NCI-H345 treated with DMSO at 0.1 percent for 48 hours (cell line): ENCODE data around the gene KRTAP5-1.

Experiments
- DNase-seq: peaks from one replicate; lab custom pipeline; 2025; ENCODE audit not compliant: unreplicated experiment; lab: John Stamatoyannopoulos, UW

The KRTAP5-1 gene

DNA sequence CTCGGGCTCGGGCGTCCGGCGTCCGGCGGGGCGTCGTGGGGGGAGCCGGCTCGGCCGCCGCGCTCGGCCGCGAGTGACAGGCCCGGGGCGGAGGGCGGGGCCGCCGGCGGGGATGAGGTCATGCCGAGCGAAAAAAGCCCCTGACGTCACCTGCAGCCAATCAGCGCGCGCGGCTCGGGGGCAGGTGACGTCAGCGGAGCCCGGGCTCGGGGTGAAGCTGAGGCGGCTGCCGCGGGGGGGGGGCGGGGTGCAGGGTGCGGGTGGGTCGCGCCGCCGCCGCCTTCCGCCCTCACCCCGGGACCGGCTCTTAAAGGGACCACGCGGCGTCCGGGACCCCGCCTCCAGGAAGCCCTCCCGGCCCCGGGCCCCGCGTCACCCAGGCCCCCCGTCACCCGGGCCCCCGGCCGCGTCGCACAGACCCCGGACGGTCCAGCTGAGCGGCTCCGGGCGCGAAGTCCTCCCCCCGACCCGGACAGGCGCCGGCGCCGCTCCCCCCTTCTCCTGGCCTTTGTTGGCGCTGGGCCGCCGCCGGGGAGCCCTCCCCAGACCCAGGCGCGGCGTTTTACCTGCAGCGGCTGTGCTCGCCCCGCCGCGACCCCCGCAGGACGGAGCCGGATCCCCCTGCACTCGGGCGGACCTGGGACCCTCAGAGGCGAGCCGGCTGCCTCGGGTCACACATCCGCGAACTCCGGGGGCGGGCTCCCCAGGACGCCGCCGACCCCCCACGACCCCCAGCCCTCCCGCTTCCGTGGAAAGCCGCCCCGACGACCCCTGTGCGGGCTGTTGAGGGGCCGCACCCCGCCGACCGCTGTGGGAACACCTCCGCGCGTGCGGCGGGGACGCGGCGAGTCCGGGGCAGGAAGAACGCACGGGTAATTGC is 12.6 kb downstream of the KRTAP5-1 start, which contains the start of gene DUSP8:
TSS of gene DUSP8 (minus strand) at position 75 of the 880 bp plus-strand sequence. CDS start 6,445 bp downstream, outside the sequence.
- DNase-seq: peak; percentile 69

DNA sequence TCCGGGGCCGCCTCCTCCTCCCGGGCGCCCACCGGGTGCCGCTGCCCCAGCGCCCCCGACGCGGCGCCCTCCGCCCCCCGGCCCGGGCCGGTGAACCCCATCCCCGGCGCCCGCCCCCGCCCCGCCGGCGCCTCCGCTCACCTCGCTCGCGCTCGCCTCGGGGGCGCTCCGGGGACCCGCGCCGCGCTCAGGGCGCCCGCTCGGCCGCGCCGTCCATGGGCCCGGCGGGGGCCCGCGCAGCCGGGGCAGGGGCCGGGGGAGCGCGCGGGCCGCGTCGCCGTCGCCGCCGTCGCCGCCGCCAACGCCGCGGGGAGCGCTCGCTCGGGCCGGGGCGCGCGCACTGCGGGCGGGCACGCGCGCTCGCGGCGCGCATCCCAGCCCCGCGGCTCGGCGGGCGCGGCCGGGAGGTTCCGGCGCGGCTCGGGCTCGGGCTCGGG is 13.3 kb downstream of the KRTAP5-1 start:
- DNase-seq: no peak

DNA sequence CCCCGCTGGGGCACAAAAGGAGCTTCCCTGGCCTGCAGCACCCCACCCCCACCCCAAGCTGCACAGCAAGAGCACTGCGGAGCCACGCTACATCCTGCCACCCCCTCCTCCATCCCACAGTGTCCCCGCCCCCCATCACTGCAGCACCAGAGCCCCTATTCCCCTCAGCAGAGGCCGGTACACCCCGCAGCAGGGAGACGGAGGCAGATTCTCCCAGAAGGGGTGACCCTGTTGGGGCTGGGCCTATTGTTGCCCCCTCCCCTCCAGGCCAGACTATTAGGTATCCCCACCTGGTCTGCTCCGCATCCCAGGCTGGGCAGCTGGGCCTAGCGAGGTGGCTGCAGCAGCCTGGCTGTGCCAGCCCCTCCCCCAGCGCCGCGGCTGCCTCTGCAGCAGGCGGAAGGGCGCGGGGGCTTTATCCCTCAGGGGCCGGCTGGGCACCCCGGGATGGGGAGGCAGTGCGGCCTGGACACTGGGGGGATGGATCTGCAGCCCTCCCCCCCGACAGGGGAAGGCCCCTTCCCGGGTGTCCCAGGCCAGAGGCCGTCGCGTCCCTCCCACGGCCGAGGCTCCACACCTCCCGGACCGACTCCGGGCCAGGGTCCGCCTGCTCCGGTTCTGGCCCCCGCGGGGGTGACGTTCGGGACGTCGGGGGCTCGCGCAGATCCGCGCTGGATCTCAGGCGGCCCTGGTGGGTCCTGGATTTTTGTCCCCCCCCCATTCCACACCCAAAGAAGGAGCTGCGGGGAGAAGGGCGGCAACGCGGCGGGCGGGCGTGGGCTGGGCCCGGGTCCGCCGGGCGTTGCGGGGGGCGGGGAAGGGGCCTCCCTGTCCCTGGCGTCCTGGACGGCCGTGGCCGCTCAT is 14.0 kb downstream of the KRTAP5-1 start:
- DNase-seq: no peak

DNA sequence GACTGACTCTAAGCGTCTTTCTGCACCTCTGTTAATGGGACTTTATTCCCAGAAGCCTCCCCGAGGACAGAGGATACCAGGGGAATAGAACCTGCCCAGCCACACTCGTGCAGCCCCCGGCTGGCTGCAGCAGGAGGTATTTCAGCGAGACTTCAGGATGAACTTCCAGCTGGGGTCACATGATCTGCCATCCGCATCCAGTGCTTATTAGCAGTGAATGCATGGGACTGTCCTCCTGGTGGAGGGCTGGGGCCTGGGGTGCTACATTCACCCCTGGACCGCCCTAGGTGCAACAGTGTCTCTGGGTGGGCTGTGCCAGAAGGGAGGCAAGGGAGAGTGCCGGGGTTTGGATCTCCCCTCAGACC is 14.6 kb downstream of the KRTAP5-1 start:
- no peak for DNase-seq

DNA sequence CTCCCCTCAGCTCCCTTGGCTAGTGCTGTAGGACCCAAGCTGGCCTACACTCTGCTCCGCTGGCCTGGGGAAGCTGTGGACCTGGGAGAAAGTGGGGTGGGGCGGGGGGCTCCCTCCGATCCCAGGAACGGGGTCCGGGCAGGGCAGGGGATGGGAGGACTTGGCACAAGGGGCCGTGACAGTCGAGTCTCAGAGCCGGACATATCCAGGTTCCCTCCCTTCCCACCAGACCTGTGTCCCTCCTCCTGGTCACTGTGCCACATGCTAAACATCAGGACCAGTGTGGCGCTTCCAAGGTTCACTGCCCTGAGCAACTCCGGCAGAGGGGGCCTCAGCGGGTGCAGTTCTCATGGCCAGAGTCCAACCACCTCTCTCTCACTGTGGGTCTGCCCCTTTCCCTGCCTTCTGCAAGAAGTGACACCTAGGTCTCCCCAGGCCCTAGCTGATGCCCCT is 15.1 kb downstream of the KRTAP5-1 start:
- DNase-seq: no peak

DNA sequence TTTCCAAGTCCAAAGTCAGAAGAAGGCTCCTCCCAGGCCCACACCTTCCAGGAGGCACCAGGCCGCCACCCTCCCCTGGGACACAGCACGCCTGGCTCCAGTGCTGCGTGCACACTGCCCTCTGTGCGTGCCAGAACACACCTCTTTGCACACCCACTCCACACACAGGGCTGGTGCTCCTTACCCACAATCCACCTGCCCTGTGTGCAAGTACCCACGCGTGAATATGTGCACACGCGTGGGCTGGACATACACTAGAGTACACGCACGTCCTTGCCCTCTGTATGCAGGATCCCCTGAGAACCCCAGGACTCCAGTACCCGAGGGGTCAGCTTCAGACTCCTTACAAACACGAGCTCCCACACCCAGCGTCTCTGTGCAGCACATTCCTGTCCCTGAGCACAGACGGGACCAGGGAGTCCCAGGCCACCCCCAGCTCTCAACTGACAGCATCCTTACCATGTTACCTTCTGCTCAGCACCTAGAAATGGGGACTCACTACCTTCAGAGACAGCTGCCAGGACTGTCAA is 15.8 kb downstream of the KRTAP5-1 start:
- no peak for DNase-seq

DNA sequence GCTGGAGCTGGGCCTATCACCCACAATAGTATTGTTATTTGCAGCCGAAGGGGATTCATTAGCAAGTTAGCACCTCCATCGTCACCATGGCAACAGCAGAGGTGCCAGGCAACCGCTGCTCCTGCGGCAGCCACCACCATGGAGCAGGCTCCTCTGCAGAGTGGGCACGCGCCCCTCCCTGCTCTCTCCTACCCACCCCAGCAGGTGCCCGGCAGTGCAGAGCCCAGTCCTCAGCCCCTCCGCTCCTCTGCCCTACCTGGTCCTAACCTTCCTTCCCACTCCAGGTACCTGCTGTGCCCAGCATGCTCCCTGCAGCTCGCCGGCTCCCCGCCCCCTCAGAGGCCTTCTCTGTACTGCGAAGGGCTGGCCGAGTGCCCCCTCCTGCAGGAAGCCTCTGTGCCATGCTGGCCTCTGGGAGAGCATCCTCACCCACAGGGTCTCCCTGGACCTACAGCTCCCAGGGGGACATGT is 16.6 kb downstream of the KRTAP5-1 start:
- DNase-seq: peak; percentile 57

DNA sequence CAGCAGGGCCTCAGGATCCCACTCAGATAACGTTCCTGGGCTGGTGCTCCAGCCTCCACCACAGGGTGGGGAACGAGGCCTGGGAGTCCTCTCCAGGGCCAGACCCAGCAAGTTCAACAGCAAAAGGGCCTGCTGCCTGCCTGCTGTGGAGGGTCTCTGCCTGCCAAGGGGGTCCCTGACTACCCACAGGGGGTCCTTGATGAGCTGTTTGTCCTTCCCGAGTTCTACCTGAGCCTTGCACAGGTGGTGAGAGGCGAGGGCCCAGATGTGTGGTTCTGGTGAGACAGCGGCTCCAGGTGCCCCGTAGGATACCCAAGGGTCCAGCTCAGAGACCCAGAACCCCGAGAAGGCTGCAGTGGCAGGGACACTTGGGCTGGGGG is 17.4 kb downstream of the KRTAP5-1 start:
- no peak for DNase-seq

DNA sequence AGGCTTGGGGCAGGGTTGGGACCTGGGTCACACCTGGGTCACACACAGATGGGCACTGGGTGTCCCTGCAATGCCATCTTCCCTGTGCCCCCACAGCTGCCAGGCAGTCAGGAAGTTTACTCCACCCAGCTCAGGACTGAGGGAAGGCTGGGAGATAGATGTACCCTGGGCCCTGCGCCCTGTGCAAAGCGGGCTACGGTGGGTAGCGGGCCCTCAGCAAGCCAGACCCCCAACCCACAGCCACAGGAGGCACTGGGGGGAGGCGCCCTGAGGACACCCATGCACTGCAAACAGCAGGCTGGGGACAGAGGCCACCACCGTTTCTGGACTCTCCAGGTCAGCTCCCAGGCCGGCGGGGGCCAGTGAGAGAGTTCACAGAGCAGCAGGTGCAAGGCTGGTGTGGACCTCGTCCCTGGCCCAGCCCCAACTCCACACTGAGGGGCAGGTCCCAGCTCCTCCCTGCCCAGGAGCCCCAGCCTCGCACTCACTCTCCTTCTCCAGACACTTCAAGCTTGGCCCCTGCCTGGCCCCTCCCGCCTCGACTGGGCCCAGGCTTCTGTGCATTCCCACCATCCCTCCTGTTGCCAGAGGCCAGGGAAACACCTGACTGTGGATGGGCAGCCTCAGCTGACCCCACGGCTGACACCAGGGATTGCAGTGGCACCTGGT is 17.9 kb downstream of the KRTAP5-1 start:
- no peak for DNase-seq

DNA sequence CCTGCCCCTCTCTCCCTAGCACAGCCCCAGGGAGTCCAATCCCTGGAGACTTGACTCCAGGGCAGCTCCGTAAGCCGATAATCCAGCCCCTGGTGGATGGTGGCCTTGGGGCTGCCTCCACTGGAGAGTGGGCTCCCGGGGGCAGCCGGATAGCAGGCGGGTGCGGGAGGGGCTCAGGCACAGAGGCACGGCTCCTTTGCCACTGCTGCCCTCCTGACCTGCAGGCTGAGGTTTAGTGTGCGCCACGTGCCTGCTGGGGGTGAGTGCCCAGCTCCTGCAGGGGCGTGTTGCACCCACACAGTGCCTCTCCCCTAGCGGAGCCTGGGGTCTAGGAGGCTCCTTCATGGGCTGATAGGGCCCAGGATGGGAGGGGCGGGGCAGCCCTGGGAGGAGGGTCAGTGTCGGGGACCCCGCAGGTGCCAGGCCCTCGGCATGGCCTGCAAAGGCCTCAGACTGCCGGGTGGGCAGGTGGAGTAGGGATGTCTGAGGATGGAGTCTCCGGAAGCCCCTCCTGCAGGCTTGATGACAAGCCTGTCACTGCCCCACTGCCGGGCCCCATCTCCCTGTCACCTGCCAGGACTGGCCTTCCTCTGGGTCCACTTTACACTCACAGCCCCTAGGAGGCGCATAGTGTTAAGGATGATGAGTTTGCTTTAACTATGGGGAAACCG is 18.6 kb downstream of the KRTAP5-1 start:
- DNase-seq: no peak

DNA sequence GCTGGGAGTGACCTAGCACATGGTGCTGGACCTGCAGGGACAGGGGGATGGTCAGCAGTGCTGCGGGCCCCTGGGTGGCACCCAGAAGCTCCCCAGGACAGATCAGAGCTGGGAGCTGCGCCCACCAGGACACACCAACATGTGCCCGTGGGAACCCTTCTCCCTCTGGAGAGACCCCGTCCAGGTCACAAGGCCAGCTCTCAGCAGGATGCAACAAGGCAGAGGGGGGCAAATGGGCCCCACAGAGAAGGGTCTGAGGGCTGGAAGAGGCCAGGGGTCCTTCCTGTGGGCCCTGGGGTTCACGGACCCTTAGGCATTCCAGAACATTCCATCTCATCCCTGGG is 19.2 kb downstream of the KRTAP5-1 start:
- no peak for DNase-seq

DNA sequence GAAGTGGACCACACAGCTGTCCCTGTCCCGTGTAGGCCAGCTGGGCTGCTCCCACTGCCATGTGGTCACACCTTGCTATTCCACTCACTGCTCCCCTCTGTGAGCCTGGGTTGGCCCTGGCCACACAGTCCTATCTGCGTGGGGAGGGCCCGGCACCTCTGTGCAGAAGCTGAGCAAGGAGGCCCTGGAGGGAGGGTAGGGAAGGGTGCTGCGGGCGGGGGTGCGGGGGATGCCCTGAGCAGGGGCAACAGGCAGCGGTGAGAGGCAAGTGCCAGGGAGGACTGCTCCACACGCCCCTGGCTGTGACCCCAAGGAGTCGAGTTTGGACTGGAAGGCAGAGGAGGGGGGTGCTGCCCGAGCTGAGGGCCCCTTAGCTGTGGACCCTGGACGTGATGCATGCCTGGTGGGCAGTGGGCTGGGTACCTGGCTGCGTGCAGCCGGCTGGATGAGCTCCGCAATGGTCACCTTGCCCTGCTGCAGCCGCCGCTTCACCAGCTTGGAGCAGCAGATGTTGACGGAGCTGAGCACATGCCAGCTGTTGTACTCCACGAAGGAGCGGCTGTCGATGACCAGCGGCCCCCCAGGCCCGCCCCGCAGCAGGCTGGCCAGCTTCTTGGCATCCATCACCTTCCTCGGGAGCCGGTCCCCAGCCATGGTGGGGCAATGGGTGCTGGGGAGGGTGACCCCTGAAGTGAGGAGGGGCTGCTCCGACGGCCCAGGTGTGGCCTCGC is 19.7 kb downstream of the KRTAP5-1 start:
- DNase-seq: no peak

DNA sequence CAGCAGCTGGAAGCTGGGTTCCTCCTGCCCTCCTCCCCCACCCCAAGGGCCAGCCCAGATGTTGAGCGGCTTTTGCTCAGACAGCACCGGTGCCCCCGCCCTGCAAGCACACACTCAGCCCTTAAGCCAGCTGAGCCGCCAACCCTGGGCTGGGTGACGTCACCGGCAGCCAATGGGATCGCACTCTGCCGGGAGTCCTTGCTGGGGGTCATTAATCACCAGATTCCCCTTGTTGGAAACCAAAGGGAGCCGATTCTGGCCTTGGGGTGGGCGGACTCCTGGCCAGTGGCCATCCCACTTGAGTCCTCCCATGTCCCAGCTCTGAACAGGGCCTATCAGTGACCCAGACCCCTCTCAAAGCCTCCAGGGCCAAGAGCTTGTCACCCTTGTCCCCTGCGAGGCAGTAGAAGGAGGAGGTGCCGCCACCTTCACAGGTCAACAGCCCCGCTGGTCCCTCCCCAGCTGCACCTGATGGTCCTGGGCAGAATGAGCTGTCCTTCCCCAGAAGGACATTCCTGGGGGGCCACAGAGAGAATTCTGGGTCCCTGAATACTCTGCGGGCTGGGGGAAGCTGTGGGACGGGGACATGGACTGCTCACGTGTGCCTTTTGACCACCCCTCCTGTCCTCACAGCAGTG is 20.4 kb downstream of the KRTAP5-1 start:
- no peak for DNase-seq

DNA sequence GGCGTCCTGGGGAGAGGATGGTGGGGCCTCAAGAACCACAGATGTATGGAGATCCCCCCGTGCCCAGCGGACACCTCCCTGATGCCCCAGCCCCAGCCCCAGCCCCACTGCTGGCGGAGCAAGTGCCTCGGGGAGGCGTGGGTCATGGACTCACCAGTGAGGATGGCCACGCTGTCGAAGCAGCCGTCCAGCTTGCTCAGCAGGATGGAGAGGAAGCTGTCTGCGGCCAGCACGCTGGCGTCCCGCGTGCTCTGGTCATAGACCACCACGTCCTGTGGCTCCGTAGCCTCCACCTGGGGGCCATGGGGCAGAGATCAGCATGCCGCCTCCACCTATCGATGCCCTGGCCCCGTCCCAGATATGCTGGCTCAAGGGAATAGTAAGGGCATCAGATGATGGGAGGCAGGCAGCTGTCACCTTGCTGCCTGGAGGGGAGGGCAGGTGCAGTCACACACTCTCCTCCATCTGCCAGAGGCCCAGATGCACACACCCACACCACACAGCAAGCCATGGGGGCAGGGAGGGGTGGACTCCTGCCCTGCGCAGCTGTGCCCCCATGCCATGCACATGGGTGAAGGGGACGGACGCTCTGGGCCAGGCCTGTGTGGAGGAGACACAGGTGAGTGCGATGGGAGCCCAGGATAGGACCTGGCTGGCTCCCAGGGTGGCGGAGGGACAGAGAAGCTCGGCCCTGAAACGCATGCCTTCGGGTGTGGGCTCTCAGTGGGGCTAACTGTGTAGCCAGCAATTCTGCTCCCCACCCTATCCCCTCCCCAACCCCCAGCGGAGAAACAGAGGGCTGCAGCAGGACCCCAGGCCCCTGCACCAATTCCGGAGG is 21.2 kb downstream of the KRTAP5-1 start:
- DNase-seq: no peak

DNA sequence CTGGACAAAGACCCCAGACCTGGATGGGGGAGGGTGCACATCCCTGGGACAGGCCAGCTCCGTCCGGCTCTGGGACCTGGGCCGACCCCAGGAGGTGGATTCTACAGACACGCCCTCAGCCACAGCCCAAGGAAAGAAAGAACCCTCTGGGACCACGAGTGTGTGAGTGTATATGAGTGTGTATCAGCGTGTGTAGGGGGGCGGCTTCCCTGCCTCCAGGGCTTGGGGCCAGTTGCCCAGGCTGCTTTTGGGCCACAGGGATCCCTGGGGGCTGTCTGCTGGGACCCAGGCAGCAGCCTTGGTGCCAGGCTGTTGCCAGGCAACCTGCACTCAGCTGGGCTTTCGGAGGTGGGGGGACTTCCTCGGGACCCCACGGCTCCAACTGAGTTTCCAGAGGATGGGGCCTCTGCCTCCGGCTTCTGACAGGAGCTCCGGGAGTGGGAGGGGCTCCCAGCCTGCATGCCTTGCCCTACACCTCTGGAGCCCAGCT is 21.9 kb downstream of the KRTAP5-1 start:
- no peak for DNase-seq

DNA sequence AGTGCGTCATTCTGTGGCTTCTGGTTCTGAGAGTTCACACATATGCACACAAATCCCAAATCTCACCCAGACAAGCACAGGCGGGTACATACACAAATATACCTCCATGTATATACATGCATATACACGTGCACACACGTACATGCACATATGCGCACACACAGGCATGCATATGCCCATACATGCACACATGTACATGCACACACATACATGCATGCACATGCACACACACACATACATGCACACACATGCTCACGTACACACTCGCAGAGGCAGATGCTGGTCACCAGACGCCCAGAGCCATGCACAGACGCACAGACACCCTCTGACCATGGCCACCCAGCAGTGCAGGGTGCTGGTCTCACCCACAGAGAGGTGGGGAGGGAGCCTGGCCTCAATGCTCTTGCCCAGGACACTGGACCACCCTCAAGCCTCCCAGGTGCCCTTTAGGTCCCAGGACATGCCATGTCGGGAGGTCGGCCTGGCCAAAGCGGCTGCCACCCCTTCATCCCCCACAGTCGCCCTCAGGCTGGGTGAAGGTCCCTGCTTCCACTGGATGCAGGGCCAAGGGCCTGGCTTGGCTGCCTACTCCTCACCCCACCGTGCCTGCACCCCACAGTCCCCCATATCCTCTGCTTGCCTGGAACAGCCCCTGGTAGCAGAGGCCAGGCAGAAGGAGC is 22.5 kb downstream of the KRTAP5-1 start:
- no peak for DNase-seq

DNA sequence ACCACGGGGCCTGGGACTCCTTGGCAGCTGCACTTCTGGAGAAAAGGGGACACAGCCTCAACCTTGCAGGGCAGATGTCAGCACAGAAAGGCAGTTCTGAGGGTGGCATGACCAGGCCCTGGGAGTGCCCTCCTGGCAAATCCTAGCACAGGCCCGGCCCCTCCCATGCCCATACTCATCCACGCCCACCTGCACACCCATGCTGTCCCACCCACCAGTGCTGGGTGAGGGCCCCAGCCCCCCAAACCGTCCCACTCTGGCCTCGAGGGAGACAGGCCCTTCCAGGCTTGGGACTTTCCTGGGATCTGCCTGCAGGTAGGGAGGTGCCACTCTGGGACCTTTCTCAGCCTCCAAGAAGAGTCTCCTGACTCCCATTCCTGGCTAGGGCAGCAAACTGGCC is 23.1 kb downstream of the KRTAP5-1 start:
- DNase-seq: no peak

DNA sequence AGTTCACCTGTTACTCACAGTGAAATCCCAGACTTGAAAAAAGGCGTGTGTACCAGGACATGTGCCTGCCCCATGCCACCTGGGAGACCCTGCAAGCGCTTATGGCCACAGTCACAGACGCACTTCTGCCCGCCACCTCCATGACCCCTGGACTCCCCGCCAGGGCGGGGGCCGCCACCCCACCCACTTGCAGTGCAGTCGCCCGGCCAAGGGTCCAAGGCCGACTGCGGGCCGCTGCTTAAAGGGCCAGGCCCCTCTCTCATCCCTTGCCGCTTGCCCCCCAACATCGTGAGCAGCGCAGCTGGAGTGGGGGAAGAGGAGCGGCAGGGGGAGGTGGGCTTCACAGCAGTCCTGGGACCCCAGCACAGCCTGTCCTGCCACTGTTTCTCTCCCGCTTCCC is 23.8 kb downstream of the KRTAP5-1 start:
- no peak for DNase-seq
